MV-4-11 (cell line): ENCODE measurements around the gene ADGRG3.
A peak's percentile ranks its signal among the peaks of the same experiment; 100 is the strongest.

Experiments
- DNase-seq: peaks from one replicate; lab custom pipeline; 2025; lab: John Stamatoyannopoulos, UW

The ADGRG3 gene

DNA sequence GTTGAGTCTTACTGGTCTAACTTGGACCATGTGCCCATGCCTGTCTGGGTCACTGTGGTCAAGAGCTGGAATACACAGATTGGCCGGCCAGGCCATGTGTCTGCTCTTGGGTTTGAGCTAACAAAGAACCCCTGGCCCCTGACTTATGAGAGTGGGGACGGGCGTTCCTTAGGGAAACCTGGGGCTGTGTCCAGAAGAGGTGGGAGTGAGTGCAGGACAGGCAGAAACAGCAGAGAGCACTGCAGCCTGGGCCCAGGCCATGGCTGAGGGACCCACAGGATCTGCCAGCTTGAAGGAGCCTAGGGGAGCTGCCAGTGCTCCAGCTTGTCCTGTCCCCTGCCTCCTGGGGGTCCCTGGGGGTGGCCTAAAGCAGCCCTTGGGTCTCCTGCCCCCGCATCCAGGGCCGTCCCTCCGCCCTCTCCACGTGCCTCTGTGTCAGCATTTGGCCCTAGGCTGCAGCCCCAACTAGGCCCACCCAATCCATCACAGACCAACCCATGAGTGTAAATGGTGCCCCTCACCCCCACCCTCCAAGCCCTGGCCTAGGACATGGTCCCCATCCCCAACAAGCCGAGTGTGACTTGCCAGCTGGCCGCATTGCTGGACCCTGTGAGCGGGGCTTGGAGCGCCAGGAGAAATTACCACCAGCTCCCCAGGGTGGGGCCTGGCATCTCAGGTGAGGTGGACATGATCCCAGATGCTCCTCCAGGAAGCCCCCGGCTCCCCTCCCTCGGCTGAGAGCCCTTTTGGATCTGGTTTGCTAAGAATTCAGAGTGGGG lies 14.0 kb downstream of the ADGRG3 start:
- DNase-seq, result no peak

DNA sequence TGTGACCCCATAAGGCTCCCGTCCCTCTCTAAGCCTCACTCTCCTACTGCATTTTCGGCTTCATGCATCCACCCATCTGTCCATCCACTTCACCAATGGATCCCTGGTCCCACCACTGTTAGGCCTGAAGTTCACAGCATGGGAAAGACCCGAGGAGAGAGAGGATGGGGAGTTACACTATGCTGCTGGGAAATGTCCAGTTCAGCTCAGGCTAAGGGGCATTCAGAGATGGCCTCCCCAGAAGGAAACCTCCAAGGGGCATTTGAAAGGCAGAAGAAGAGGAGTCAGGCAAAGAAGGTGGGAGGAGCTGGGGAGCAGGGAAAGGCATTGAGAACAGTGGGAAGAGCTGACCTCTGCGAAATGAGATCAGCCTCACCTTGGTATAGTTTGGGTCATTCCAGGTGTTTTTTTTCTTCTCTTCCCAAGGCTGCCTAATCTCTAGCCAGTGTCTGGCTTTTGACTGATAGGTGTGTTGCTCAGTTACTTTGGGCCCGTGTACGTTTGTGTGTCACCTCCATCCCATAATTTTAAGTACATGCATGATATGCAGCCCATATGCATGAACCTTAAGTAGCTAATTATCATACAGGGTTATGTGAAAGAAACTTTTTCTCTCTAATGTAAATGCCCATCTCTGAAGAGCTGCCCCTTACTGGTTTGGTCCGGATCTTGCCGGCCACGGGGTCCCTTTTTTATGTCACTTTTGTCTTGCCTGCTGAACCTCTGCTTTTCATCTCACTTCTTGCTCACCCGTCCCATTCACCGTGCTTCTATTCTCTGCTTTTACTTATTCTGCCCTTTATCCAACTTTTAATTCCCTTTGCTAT lies 14.9 kb downstream of the ADGRG3 start:
- DNase-seq, result no peak

DNA sequence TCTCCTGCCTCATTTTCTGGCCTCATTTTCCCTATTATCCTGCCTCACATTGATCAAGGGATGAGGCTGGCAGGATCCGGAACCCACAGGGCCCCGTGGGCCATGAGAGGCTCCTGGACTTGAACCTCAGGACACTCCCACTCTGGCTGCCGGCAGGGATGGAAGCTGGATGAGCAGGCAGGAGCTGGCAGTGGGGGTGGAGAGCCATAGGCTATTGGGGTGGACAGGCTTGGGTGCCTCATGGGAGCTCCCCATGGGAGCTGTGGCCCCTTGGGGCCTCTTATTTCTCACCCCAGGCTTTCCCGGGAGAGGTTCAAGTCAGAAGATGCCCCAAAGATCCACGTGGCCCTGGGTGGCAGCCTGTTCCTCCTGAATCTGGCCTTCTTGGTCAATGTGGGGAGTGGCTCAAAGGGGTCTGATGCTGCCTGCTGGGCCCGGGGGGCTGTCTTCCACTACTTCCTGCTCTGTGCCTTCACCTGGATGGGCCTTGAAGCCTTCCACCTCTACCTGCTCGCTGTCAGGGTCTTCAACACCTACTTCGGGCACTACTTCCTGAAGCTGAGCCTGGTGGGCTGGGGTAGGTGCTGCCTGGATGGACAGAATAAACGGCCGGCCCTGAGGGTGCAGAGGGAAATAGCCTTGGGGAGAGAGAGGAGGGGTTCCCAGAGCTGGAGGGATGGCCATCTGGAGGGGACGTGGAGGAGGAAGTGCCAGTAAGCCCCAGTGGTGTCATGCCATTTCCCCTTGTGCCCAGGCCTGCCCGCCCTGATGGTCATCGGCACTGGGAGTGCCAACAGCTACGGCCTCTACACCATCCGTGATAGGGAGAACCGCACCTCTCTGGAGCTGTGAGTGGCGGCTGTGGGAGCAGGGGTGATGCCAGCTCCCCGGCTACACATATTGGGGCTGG lies 15.8 kb downstream of the ADGRG3 start:
- no peak for DNase-seq

- no peak for DNase-seq
Observed at GRCh38 chr16:57684626-57685358, 16.7 kb downstream of the ADGRG3 start.

GRCh38 chr16:57685633-57686032 lies 17.5 kb downstream of the ADGRG3 start:
- no peak for DNase-seq

DNA sequence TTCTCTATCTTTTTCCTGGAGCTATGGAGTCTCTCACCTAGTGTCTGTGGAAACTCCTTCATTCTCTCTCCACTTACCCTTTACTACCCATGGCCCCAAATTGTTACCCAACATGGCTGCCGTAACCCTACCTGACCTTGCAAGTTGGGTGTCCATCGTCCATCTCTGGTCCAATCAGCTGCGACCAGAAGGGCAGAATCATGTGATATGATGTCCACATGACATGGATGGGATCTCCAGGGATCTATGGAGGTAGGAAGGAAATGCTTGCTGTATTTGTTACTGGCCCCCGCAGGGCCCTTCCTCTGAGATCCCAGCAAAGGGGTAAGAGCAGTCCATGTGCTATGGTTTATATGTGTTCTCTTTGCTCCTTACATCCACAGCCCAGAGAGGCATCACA lies 18.5 kb downstream of the ADGRG3 start:
- no peak for DNase-seq

DNA sequence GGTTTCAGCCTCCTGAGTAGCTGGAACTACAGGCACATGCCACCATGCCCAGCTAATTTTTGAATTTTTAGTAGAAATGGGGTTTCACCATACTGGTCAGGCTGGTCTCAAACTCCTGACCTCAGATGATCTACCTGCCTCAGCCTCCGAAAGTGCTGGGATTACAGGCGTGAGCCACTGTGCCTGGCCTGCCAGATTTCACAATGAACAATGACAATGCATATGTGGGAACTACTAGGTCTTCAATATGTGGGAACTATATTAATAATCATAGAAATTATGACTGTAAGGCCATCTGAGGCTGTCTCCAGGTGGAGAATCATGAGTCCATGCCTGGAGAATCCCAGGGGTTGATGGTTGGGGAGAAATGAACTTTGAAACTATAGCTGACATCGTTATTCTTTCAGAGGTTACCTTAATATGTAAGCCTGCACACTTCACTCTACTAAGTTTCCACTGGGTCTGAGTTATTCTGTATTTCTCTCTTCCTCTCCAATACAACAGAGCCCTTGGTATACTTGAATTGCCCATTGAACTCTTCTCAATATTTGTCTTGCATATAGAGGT lies 19.3 kb downstream of the ADGRG3 start:
- no peak for DNase-seq

- no peak for DNase-seq
Observed at GRCh38 chr16:57688487-57688986, 20.4 kb downstream of the ADGRG3 start.

- DNase-seq, result no peak
Observed at GRCh38 chr16:57688987-57689761, 21.1 kb downstream of the ADGRG3 start.

DNA sequence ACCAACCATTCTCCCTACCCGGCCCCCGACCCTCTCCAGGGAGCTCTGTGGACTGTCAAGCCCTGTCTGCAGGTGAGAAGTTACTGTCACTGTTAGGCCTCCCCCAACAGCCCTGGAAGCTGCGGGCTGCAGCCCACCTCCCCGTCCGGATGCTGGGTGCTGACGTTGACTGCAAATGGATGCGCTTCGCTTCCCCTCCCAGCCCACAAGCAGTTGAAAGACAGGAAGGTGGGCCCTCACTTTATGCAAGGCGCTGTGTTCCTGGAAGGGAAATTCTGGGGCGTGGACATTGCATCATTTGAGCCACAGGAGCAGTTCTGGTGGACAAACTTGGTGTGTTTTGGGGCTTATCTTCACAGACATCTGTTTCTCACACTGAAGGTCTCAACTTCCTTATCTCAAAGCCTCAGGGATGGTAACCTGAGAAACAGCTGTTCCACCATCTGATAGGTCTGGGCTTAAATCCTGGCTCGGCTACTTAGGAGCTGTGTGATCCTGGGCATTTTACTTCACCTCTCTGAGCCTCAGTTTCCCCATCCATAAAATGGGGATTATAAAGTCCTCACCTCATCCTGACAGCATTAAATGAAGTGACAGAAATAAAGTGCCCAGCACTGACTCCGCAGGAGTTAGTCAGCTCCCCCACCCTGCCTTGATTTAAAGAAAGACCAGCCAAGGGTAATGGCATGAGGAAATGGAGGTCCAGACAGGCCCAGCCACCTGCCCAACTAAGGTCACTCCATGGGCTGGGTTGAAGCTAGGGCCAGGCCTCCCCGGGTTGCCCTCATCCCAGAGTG lies 21.9 kb downstream of the ADGRG3 start:
- peak; percentile 95 for DNase-seq

- peak; percentile 20 for DNase-seq
Observed at GRCh38 chr16:57690782-57691471, 22.8 kb downstream of the ADGRG3 start.

DNA sequence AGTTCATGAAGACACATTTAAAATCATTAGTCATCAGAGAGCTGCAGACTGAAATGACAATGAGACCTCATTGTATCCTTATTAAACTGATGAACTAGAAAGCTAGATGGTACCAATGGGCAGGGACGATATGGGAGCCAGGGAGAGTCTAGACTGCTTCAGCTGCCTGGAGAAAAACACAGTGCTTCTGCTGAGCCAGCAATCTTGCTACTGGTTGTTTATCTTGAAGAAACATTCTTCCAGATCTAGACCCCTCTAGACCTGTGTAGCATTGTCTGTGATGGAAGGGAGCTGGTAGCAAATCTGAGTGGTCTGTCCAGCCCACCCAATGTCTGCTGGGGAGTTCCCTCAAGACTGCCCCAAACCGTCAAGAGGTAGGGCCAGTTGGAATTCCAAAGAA lies 24.5 kb downstream of the ADGRG3 start:
- DNase-seq, result no peak

- no peak for DNase-seq
Observed at GRCh38 chr16:57693550-57693949, 25.4 kb downstream of the ADGRG3 start.

DNA sequence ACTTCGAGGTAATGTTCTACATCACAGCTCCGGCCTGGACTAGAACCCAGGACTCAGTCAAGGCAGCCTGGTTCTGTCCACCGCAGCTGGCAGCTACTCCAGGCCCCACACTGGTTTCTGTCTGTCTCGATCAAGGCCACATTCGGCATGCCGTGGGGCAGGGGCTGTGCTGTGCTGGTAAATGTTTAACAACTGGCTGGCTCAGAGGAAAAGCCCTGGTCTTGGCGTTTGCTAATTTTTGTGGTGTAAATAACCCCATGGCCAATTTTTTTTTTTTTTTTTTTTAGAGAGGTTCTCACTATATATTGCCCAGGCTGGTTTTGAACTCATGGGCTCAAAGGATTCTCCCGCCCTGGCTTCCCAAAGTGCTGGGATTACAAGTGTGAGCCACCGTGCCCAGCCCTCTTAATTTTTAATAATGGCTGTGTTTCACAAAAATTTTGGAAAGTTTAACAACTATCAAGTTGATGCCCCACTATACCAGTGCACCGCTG lies 26.2 kb downstream of the ADGRG3 start:
- DNase-seq, result no peak

- peak; percentile 85 for DNase-seq
Observed at GRCh38 chr16:57694725-57695679, 26.9 kb downstream of the ADGRG3 start, which contains the start of gene DRC7. DRC7 (plus strand) TSS chr16:57694806; CDS start chr16:57697950, 3,144 bp downstream.

- DNase-seq, result no peak
Observed at GRCh38 chr16:57695680-57696069, 27.6 kb downstream of the ADGRG3 start.

GRCh38 chr16:57696240-57696639 lies 28.1 kb downstream of the ADGRG3 start:
- no peak for DNase-seq
